ENCODE data around the gene ENOX1. TPM values are rescaled to one million over a fixed set of nuclear protein-coding genes. Genes with fewer than 3 reads are reported as not detected.

Gene ENOX1
- total and polyA plus RNA-seq, 9 of the 15 experiments (the other 6 are each of a cell fraction or from before 2014, with no cell fraction given), result not detected

GRCh38 chr13:43286751-43287150 is 500.0 kb downstream of the ENOX1 start:
- H3K4me1 ChIP-seq (replicated peaks in 1 of 2; ENCODE audit: control insufficient read depth in 2 of 2, insufficient read depth in 2 of 2, low read length in 2 of 2), result no peaks in the 10 kb centered on the region
- no TSS peak for BruUV-seq (replicated peaks)
- FAIRE-seq (no peak), DNase-seq (ENCODE audit: extremely low read depth in 1 of 4, low spot score in 3 of 4) (no peak), ATAC-seq (no peak)
- CTCF ChIA-PET (ENCODE audit: low intra/inter-chr PET ratio), result no interaction called here
- H3K9ac ChIP-seq (ENCODE audit: insufficient read depth in 1 of 2, low read depth in 2 of 2, low read length in 2 of 2), result no peak overlapping the region
- H3K4me2 ChIP-seq (ENCODE audit: insufficient read depth, low read length), result no peak overlapping the region
- in situ Hi-C loops (cut with MboI), result no loop called here
- H2AFZ ChIP-seq (ENCODE audit: low read depth, low read length), result no peak overlapping the region
- TF ChIP-seq ZNF232 (CRISPR knock-in tag; IDR thresholded peaks at IDR 0.05) (no peak), CHD4 (IDR thresholded peaks at IDR 0.05; ENCODE audit: insufficient read depth, insufficient replicate concordance, low read depth, low read length, poor library complexity, severe bottlenecking) (no peak), ZNF408 (CRISPR knock-in tag; IDR thresholded peaks at IDR 0.05; ENCODE audit: low read depth) (no peak), NFATC3 (IDR thresholded peaks at IDR 0.05) (no peak), MYNN (IDR thresholded peaks at IDR 0.05) (no peak), MYNN (CRISPR knock-in tag; IDR thresholded peaks at IDR 0.05) (no peak), SUPT5H (IDR thresholded peaks at IDR 0.05) (no peak), ZBTB17 (CRISPR knock-in tag; IDR thresholded peaks at IDR 0.05) (no peak), E2F1 (CRISPR knock-in tag; IDR thresholded peaks at IDR 0.05) (no peak), MNT (conservative IDR thresholded peaks at IDR 0.05) (no peak), NR2F6 (CRISPR knock-in tag; IDR thresholded peaks at IDR 0.05) (no peak), CBX8 (IDR thresholded peaks at IDR 0.05; ENCODE audit: borderline replicate concordance, extremely low read depth, low read depth, low read length, poor library complexity, severe bottlenecking) (no peak)
- H3K27ac ChIP-seq (ENCODE audit: extremely low read depth, low read depth, low read length), result no peak overlapping the region
- no peaks in the 10 kb centered on the region for H3K9me3 ChIP-seq (replicated peaks; ENCODE audit: control insufficient read depth, insufficient read depth, low read depth, low read length)
- POLR2A ChIA-PET, result no interaction called here
- no peaks in the 10 kb centered on the region for H3K79me2 ChIP-seq (ENCODE audit: control insufficient read depth, insufficient read depth, low read length)
- WGBS (ENCODE audit: insufficient coverage, low coverage, missing lambda C conversion rate), result 0% methylated on average over 1 of the region's 1 CpG
- H3K4me3 ChIP-seq, result no peak overlapping the region
- intact Hi-C loops (cut with micrococcal nuclease), result no loop called here
- H3K36me3 ChIP-seq (ENCODE audit: control insufficient read depth, insufficient read depth, low read length), result no peaks in the 10 kb centered on the region
- H3K9me1 ChIP-seq (ENCODE audit: control insufficient read depth, insufficient read depth, low read length), result no peaks in the 10 kb centered on the region
- H3K27me3 ChIP-seq (ENCODE audit: control insufficient read depth in 2 of 2, insufficient read depth in 2 of 2, low read length in 2 of 2), result no peaks in the 10 kb centered on the region
- no peaks in the 10 kb centered on the region for H4K20me1 ChIP-seq (replicated peaks; ENCODE audit: control insufficient read depth, insufficient read depth, low read length)
